Stimulated activated CD4-positive, alpha-beta T cell treated with anti-CD3 and anti-CD28 coated beads, TNF-alpha, amount 100 ng/mL, for 4 hours (primary cell): Measurements from ENCODE around the gene ERVV-1.
"Not testable (repeated sequence)": the region's sequence is repeated elsewhere in the genome, so short reads cannot be mapped to it uniquely, and the experiment has no call there.

Source experiments
- DNase-seq, 3 experiments: peaks; one replicate each; pipeline ENCODE4 v3.0.0-alpha.2; 2020; ENCODE audit warnings: low read depth in 3 of 3

ERVV-1 gene, protein sequence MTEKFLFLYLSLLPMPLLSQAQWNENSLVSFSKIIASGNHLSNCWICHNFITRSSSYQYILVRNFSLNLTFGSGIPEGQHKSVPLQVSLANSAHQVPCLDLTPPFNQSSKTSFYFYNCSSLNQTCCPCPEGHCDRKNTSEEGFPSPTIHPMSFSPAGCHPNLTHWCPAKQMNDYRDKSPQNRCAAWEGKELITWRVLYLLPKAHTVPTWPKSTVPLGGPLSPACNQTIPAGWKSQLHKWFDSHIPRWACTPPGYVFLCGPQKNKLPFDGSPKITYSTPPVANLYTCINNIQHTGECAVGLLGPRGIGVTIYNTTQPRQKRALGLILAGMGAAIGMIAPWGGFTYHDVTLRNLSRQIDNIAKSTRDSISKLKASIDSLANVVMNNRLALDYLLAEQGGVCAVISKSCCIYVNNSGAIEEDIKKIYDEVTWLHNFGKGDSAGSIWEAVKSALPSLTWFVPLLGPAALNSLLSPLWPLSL

DNA sequence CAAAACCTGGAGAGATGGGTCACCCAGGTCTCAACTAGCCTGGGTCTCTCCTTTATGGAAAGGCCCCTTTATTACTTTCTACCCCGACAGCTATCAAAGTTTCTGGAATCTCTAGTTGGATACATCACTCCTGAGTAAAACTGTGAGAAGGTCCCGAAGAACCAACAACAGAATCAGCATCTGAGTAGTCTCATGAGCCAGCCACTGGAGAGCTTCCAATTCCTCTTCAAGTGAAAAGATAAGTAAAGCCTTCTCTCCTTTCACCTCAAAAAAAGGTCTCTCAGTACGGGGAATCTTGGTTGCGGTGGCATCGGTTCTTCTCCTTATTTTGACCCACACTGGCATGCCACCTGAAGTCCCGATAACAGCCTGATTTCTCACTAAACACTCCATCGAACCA is at the start of gene ERVV-1:
Gene ERVV-1 (plus strand): TSS at position 301 of the 400 bp plus-strand sequence. CDS start 170 bp downstream, outside the sequence.
- no peak for DNase-seq

DNA sequence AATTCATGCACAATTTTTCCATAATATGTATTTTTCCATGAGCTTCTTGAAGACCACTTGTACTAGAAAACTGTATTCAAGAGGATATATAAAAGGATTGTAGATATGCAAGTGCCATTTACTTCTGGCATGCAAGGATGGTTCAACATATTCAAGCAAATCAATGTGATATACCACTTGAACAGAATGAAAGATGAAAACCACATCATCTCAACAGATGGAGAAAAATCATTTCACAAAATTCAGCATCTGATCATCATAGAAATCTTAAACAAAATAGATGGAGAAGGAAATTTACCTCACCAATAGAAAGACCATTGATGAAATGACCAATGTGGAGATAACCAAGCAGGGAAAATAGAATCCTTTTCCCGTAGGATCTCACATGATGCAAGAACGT is 45.9 kb upstream of the ERVV-1 start:
- DNase-seq = no peak

DNA sequence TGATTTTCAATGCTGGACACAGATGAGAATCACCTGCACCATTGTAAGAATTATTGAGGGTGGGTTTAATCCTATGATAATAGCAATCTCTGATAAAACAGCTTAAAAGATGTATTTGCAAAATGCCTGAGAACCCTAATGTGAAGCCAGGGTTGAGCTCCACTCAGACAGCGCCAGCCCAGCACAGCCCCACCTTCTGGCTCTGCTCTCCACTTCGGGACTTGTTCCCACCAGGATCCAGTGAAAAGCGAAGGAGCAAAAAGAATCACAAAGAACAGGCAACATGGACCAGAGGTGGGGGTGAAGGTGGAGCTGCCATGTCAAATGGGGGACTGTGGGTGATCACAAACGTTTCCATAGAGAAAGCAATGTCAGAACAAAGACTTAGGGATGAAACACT is 32.4 kb upstream of the ERVV-1 start:
- no peak for DNase-seq

DNA sequence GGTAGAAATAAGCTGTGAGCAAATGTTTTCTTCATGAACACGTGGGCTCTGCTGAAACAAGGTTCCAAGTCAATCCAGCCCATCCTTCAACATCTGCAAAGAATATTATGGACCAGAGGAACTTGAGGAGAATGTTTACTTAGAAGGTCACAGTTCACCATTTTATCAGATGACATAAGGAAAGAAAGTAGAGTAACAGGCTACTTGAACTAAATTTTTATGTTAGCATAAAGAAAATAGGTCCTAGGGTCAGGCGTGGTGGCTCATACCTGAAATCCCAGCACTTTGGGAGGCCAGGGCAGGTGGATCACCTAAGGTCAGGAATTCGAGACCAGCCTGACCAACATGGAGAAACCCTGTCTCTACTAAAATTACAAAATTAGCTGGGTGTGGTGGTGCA is 30.6 kb upstream of the ERVV-1 start:
- DNase-seq = not testable (repeated sequence)

DNA sequence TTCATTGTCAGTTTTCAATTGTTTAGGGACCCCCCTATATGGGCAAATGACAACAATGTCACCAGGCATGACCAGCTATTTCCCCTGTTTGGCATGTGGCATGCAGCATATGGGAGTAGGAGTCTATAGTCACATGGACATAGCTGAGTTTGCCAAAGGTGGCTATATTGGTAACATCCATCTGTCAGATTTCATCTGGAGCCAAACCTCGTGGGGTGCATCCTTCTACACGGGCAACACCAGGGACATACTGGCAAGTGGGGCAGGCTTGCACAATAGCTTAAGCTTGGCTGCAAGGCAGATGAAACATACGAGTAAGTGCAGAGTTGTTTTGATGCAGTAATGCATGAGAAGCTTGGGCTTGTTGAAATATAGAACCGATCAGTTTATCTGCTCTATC is 26.5 kb upstream of the ERVV-1 start:
- no peak for DNase-seq

DNA sequence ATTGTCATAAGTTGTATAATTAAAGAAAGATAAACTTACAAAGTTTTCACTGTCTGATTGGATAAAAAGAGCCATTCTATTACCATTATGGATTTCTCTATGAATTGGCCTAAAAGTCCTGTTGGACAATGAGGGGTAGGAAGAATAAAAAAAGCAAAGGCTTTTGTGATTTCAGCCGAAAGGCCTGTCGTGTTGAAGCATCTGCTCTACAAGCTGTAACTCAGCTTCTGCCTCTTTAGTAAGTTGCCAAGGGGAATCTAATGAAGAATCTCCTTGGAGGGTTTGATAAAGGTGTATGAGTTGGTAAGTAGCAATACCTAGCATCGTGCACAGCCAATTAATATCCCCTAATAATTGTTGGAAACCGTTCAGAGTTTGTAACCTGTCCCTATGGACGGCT is 25.2 kb upstream of the ERVV-1 start:
- DNase-seq = no peak

DNA sequence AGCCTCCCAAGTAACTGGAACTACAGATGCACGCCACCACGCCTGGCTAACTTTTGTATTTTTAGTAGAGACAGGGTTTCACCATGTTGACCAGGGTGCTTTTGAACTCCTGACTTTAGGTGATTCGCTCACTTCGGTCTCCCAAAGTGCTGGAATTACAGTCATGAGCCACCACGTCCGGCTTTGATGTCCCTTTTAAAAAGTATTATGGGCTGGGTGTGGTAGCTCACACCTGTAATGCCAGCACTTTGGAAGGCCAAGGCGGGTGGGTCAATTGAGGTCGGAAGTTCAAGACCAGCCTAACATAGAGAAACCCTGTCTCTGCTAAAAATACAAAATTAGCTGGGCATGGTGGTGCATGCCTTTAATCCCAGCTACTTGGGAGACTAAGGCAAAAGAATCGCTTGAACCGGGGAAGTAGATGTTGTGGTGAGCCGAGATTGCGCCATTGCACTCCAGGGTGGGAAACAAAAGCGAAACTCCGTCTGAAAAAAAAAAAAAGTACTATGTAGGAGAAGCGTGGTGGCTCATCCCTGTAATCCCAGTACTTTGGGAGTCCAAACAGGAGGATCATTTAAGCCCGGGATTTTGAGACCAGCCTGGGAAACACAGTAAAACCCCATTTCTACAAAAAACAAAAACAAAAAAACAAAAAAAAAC is 22.8 kb upstream of the ERVV-1 start:
- no peak for DNase-seq

DNA sequence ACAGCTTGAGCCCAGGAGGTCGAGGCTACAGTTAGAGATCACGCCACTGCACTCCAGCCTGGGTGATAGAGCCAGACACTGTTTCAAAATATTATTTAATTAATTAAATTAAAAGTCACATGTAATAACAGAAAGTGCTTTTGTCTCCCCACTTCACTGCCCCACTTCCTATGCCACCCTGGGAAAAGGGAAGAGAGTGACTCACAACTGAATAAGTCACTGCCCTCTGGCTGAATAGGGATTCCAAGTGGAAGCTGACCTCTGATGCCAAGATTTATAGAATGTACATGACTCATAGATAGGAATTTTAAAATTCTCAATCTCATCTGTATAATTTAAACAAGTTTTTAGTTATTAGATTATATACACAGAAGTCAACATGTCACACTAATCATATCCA is 22.2 kb upstream of the ERVV-1 start:
- no peak for DNase-seq

DNA sequence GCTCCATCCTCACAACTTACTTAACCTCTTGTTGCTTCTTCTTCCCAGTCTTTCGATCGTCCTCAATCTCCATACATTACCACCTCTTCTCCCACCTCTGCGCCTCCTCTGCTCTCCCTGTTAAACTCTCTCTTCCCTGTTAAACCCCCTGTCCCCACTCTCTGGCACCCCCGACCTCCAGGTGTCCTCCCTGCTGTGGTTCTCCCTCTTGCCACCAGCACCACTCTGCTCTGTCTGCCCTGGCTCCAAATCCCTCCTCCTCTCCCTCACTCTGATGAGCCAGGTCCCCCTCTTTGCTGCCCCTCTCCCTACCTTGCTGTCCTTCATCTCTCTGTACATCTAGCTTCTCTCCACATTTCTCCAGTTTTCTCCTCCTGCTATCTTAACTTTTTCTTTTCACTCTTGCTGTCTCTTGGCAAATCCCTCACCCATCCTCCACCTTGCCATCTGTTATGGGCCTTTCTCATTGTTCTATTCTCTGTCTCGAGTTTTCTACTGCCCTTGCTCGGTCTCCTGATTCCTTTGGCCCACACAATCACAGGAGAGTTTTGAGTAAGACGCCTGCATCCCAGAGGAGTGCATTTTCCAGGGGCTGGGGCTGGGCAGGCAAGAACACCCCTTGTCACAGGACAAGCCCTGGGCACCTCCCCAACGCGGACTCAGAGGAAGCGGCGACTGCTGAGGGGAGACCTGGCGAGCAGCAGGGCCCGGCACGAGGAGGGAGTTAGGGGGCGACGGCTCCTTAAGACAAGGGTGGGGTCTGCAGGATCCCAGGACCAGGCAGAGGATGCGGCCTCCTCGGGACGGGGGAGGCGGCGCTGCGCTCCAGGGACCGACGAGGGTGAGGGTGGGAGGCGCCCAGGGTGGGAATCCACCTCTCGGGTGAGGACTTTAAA is 21.4 kb upstream of the ERVV-1 start:
- no peak for DNase-seq

DNA sequence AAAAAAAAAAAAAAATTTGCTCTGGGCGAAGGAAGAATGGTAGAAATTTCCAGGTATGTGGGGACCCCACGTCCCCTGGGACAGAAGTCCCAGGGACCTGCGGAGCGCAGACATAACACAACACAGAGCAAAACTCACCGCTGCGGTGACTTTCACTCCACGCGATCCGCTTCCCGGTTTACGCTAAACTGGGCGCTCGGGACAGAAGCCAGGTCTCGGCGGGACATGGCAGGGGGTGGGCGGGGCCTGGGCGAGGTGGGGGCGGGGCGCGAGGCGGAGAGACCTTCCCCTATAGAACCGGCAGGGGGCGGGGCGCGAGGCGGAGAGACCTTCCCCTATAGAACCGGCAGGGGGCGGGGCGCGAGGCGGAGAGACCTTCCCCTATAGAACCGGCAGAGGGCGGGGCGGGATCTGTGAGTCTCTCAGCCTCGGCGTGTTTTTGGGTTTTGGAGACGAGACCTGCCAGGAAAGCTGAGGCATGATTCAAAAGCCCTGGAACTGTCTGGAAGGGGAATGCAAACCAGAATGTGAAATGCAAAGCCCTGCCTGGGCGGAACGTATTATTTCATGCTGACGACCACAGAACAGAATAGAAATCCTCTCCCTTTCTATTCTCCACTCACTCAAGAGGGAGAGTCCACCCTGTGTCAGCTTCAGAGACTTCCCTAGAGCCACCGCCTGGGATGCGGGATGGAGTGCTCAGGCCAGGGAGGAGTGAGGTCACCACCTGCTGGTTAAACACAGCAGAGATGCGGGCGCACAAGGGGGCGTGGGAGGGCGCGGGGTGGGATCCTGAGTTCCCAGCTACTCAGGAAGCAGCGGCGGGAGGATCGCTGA is 20.2 kb upstream of the ERVV-1 start:
- peak; percentile 57 to 71 (median 57) for DNase-seq

DNA sequence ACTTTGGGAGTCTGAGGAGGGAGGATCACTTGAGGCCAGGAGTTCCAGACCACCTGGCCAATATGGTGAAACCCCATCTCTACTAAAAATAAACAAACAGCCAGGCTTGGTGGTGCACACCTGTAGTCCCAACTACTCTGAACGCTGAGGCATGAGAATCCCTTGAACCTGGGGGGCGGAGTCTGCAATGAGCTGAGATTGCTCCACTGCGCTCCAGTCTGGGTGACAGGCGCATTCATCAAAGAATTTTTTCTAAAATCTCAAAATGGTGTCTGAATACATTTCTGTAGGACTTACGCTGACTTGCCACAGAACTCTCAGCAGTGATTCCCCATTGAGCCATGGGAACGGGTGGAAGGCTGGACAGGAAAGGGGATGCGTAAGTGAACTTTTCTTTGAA is 18.0 kb upstream of the ERVV-1 start:
- DNase-seq = no peak

DNA sequence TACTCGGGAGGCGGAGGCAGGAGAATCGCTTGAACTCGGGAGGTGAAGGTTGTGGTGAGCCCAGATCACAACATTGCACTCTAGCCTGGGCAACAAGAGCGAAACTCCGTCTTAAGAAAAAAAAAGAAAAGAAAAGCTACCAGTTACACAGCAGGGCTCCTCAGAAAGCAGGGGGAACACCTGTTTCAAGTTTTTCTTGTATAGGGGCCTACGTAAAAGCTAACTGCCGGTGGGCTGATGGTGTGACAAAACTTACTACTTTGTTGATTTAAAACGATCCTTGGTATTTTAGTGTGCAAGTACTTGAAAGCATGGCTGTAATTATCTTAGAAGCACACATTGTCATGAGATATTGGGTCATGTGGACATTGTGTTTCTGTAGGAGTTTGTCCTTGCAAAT is 15.7 kb upstream of the ERVV-1 start:
- no peak for DNase-seq

DNA sequence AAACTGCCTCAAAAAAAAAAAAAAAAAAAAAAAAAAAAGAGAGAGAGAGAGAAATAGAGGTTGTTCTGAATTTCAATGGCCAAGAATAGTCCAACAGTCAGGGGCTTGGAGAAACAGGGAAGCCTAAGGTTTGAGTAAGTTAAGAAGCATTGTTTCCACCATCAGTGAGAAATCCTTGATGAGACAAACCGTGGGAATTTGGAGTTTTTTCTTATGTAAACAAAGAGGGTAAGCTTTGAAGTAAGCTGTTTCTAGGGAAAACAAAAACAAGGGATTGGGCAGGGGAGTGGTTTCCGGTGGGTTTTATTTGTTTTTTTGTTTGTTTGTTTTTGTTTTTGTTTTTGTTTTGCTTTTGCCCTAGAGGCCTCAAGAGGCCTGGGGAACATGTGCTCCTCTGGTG is 11.2 kb upstream of the ERVV-1 start:
- DNase-seq = no peak

DNA sequence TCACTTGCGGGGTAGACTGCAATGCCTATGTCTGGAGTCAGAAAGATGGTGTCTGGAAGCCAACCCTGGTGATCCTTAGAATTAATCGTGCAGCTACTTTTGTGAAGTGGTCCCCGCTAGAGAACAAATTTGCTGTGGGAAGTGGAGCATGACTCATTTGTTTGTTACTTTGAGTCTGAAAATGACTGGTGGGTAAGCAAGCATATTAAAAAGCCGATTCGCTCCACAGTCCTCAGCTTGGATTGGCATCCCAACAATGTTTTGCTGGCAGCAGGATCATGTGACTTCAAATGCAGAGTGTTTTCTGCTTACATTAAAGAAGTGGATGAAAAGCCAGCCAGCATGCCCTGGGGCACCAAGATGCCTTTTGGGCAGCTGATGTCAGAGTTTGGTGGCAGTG is 9.5 kb upstream of the ERVV-1 start:
- DNase-seq = no peak

DNA sequence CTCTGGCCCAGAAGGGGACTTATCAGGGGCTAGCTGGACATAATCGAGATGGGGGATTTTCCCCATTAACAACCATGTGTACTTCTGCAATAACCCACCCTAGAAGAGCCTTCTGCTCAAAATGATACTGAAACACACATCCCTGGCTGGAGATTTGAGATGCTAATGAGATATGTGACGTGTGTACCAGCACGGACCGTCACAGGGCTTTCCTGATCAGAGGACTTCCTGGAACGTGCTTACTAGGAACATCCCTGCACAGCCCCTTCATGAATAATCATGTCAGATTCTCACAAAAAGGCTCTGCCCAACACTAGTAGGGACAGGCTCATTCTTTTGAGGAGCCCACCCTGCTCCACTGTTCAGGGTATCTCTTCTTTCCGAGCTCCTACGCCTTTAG is 6.5 kb upstream of the ERVV-1 start:
- no peak for DNase-seq

DNA sequence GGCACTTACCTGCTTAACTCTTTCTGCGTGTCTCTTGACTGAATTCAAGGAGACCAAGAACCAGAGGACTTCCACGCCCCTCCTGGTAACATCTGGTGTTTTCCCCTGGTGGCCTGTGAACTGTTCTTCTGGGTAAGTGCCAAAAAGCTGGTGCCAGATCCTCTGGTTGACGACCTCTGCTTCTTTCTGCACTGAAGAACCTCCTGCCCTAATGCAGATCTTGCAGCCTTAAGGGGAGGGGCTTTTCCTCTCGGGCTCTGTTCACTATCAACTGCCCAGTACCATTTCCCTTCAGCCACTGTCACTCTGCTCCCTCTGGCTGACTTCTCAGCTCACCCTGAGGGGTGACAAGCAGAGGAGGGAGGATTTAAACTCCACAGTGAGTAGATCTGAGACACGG is 6.1 kb upstream of the ERVV-1 start:
- no peak for DNase-seq

DNA sequence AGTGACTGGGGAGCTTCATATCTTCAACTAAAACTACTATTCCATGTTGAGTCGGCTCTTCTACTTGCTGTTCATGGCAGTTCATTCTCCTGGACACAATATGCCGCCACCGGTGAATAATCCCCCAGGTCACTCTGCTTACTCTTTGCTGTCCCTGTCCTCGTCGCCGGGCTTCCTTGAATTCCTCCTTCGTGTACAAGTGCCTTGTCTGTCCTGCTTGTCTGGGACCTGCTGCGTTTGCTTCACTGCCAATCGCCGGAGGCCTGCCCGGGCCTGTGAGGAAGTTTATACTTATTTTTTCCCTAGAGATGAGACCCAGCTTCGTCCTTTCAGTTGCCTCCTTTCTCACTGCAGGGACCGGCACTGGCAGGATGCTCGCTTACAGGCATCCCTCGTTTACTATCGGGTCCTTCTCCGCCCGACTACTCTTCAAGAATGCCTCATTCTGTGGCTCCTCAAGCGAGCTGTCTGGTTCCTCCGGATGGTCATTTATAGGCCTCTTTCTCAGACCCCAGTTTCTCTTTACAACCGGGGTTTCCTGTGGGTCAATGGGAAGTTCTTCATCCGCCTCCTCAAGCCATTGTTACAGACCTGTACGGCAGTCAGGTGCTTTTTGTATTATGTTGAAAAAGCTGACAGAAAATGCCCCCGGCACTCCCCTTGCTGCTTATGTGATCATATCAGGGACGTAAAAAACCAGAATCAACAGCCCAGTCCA is 5.5 kb upstream of the ERVV-1 start:
- DNase-seq = no peak

DNA sequence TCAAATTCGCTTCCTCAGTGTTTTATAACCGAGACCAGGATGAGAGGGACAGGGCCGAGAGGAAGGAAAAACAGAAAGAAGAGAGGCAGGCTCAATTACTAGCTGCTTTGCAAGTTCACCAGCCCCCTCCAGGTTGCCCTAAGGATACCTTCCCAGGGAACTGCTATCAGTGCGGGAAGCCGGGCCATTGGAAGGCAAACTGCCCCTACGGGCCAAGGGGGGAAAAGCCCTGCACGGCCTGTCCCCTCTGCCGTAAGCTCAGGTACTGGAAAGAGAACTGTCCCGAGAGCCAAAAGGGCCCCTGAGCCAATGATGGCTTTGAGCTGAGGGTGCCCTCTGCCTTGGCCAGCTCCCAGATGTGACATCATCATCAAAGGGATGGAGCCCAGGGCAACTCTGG is 3.2 kb upstream of the ERVV-1 start:
- no peak for DNase-seq

DNA sequence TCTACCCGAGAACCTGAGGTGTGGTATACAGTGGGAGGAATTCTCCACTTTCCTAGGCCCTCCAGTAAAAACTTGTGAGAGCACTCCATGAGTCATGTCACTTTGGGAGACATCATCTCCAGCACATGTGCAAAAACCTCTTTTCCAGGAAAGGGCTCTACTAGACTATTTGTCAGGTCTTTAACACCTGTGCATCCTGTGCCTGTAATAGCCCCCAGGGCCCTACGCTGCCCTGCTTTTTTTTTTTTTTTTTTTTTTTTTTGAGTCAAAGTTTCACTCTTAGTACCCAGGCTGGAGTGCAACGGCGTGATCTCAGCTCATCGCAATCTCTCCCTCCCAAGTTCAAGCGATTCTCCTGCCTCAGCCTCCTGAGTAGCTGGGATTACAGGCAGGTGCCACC is 1.7 kb upstream of the ERVV-1 start:
- no peak for DNase-seq

DNA sequence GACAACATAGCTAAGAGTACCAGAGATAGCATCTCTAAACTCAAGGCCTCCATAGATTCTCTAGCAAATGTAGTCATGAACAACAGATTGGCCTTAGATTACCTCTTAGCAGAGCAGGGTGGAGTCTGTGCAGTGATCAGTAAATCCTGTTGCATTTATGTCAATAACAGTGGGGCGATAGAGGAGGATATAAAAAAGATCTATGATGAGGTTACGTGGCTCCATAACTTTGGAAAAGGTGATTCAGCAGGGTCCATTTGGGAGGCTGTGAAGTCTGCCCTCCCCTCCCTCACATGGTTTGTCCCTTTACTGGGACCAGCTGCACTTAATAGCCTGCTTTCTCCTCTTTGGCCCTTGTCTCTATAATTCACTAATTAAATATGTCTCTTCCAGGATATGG is 1.4 kb downstream of the ERVV-1 start:
- DNase-seq = no peak

DNA sequence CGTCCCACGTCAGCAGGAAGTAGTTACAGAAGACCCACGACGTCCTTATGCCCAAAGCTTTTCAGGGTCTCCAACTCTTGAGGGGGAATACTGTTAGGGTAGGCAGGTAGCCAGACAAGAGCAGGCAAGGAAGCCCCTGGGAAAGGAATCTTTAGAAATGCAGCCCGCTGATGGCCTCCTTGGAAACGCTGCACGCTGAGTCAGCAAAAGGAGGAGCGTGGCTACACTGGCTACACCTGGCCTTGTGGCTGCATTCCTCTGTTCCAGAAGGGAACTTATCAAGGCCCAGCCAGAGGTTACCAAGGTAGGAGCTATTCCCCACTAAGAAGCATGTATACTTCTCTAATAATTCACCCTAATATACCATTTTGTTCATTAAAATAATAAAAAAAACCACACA is 2.0 kb downstream of the ERVV-1 start:
- no peak for DNase-seq
